Activated B cell treated with CpG ODN at 0.5 μM for 24 hours (primary cell): Measurements from ENCODE around the gene CD86. TPM values are rescaled to one million over a fixed set of nuclear protein-coding genes. Genes with fewer than 3 reads are reported as not detected.

Experiments
- ATAC-seq: fragments of 200-7000 bp; cut with Tn5 transposase; one replicate; pipeline ENCODE4 v1.10.0; 2021; ENCODE audit warnings: low read depth, mild to moderate bottlenecking, moderate library complexity
- CTCF ChIA-PET: fragments of 350-600 bp; sonication (Branson Sonifier 250); formaldehyde crosslinking; loops from one replicate; lab custom pipeline; 2021; ENCODE audit warnings: antibody characterized with exemption; lab: Charles Lee
- POLR2A ChIA-PET: fragments of 350-600 bp; sonication (Branson Sonifier 250); formaldehyde crosslinking; loops from one replicate; lab custom pipeline; 2021; ENCODE audit warnings: antibody characterized with exemption; lab: Charles Lee
- DNase-seq: peaks from one replicate; pipeline ENCODE4 v3.0.0; 2022
- H3K27ac Mint-ChIP-seq: one replicate; pipeline ENCODE4 v1.8.0; 2020; ENCODE audit warnings: mixed read lengths
- H3K27me3 Mint-ChIP-seq: one replicate; pipeline ENCODE4 v1.8.0; 2021; ENCODE audit warnings: mixed read lengths
- H3K36me3 Mint-ChIP-seq: one replicate; pipeline ENCODE4 v1.8.0; 2021; ENCODE audit warnings: low read depth, mixed read lengths
- H3K4me1 Mint-ChIP-seq: one replicate; pipeline ENCODE4 v1.8.0; 2021; ENCODE audit warnings: mixed read lengths
- H3K4me3 Mint-ChIP-seq: one replicate; pipeline ENCODE4 v1.8.0; 2020; ENCODE audit warnings: mild to moderate bottlenecking, mixed read lengths
- H3K9me3 Mint-ChIP-seq: one replicate; pipeline ENCODE4 v1.8.0; 2020; ENCODE audit warnings: mixed read lengths
- intact Hi-C: fragments of 100-400 bp; cut with micrococcal nuclease; formaldehyde crosslinking; loops from one replicate; pipeline ENCODE4 v1.15.1; 2024
- total RNA-seq: library from RNA; stranded (reverse); gene quantifications from 2 replicates; pipeline ENCODE4 v1.2.3, GENCODE V29; 2022
- TF ChIP-seq, protein P1 (sequence below): fragments of 200-600 bp; IDR thresholded peaks from one replicate; pipeline ENCODE4 v1.8.0; 2022; ENCODE audit warnings: antibody characterized with exemption, mild to moderate bottlenecking

CD86 gene
- total RNA-seq, 1 donor from 2014 or later: 31.7 TPM

DNA sequence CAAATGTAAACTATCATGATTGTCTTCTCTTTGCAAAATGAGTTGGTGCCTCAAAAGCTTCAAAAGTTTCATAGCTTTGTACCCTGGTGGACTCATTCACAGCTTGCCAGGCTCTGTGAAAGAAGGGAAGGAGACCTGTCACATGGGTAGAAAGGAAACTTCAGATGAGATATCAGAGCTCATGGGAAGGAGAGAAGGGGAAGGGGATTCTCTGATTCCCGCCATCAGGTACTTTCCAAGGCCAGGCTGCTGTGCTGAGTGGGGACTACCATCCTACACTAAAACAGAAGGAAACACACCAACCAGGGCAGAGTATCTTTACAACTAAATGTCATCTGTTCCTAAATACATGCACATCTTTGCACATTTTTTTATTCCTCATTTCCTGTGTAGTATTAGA, 42.3 kb upstream of the CD86 start:
- ATAC-seq (no peak), DNase-seq (no peak)
- Mint-ChIP-seq H3K27me3 (no peaks in the 10 kb centered on the region), H3K4me3 (no peak overlapping the region), H3K4me1 (peaks cover 45% of the 10 kb centered on the region), H3K27ac (no peak overlapping the region), H3K36me3 (no peaks in the 10 kb centered on the region), H3K9me3 (peaks cover 3% of the 10 kb centered on the region)
- ChIA-PET POLR2A (interaction anchor here (1.3 to 2.6 kb wide), 4 partner anchors 8 to 42 kb away, joined by 4 to 7 read pairs (median 6); partner anchors contain the start of gene CD86), CTCF (interaction anchor here (0.8 kb wide), 1 partner anchor 79 kb away, joined by 3 read pairs; no protein-coding TSS in a partner anchor)
- TF ChIP-seq, protein P1, sequence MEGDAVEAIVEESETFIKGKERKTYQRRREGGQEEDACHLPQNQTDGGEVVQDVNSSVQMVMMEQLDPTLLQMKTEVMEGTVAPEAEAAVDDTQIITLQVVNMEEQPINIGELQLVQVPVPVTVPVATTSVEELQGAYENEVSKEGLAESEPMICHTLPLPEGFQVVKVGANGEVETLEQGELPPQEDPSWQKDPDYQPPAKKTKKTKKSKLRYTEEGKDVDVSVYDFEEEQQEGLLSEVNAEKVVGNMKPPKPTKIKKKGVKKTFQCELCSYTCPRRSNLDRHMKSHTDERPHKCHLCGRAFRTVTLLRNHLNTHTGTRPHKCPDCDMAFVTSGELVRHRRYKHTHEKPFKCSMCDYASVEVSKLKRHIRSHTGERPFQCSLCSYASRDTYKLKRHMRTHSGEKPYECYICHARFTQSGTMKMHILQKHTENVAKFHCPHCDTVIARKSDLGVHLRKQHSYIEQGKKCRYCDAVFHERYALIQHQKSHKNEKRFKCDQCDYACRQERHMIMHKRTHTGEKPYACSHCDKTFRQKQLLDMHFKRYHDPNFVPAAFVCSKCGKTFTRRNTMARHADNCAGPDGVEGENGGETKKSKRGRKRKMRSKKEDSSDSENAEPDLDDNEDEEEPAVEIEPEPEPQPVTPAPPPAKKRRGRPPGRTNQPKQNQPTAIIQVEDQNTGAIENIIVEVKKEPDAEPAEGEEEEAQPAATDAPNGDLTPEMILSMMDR: no peak
- intact Hi-C loops: no loop called here

DNA sequence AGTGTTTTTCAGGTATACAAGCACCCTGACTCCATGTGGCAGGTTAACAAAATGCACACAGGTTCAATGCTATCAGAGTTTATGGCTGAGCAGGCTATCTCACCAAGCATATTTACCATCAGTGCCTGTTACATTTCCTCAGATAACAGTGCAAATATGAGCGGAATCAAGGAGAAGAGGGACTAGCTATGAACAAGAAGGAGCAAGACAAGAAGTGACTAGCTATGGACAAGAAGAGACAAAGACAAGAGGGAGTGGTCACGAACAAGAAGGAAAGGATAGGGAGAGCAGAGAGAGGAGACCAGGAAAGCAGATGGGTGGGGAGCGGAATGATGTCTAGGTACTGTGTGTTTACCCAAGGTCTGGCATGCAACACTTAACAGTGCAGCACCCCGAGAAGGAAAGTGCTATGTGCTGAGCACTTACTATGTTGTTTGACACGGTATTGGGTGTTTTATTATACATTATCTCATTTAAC, 41.7 kb upstream of the CD86 start:
- intact Hi-C loops: no loop called here
- ChIA-PET CTCF (interaction anchor here (0.8 to 1.1 kb wide), 2 partner anchors 18 to 88 kb away, joined by 3 read pairs; no protein-coding TSS in a partner anchor), POLR2A (interaction anchor here (0.7 to 1.6 kb wide), 2 partner anchors 9 to 18 kb away, joined by 4 to 5 read pairs; no protein-coding TSS in a partner anchor)
- TF ChIP-seq, protein P1: no peak
- Mint-ChIP-seq H3K4me1 (peaks cover 45% of the 10 kb centered on the region), H3K4me3 (no peak overlapping the region), H3K27me3 (no peaks in the 10 kb centered on the region), H3K9me3 (peaks cover 3% of the 10 kb centered on the region), H3K36me3 (no peaks in the 10 kb centered on the region), H3K27ac (no peak overlapping the region)
- ATAC-seq: no peak
- no peak for DNase-seq

DNA sequence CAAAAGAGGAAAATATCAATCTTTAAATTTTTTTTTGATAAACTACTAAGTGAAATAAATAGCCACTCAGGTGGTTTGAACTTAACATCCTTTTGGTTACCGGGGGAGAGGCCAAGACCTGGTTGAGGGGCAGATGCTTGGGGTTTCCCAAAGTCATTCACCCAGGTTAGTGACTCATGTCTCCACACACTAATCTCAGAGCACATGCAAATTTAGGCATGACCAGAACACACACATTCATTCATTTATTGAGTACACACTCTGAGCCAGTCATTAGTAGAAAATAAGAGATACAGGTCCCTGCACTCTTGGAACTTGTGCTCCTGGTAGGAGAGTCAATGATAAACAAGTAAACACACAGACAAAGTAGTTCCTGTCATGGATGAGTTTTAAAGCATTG, 40.4 kb upstream of the CD86 start:
- H3K4me3 Mint-ChIP-seq: peak overlapping the region; percentile 5
- no peaks in the 10 kb centered on the region for H3K27me3 Mint-ChIP-seq
- intact Hi-C loops: loop anchor here (1.0 to 2.0 kb wide), 3 partner anchors 10 to 39 kb away; no protein-coding TSS in a partner anchor
- CTCF ChIA-PET: no interaction called here
- peaks cover 3% of the 10 kb centered on the region for H3K9me3 Mint-ChIP-seq
- peak; percentile 99 for ATAC-seq
- POLR2A ChIA-PET: interaction anchor here (1.7 kb wide), 1 partner anchor 16 kb away, joined by 4 read pairs; no protein-coding TSS in a partner anchor
- H3K4me1 Mint-ChIP-seq: peaks cover 44% of the 10 kb centered on the region
- peak overlapping the region; percentile 56 for H3K27ac Mint-ChIP-seq
- TF ChIP-seq, protein P1: no peak
- DNase-seq: no peak
- no peaks in the 10 kb centered on the region for H3K36me3 Mint-ChIP-seq

DNA sequence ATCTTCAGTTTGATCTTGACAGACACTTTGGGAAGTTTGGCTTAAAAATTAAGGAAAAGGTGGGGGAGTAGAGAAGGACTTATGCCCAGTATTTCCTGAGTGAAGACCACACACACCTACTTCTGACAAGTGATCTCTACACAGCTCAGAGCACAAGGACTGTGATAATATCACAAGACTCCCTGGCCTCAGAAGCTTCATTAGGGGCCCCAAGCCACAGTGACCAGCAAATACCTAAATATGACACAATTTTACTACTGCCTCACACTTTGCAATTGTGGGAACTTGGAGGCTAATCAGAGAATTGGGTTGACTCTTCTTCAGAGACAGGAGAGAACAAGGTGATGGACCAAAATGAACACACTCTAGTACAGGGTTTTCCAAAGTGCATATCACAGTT, 35.7 kb upstream of the CD86 start:
- ChIA-PET POLR2A (interaction anchor here (0.8 kb wide), 1 partner anchor 11 kb away, joined by 3 read pairs; no protein-coding TSS in a partner anchor), CTCF (interaction anchor here (2.3 kb wide), 1 partner anchor 24 kb away, joined by 10 read pairs; no protein-coding TSS in a partner anchor)
- DNase-seq (no peak), ATAC-seq (no peak)
- no peak overlapping the region for H3K4me3 Mint-ChIP-seq
- intact Hi-C loops: no loop called here
- TF ChIP-seq, protein P1: no peak
- H3K36me3 Mint-ChIP-seq: no peaks in the 10 kb centered on the region
- H3K27ac Mint-ChIP-seq: no peak overlapping the region
- no peaks in the 10 kb centered on the region for H3K27me3 Mint-ChIP-seq
- peaks cover 51% of the 10 kb centered on the region for H3K4me1 Mint-ChIP-seq
- H3K9me3 Mint-ChIP-seq: peaks cover 3% of the 10 kb centered on the region

DNA sequence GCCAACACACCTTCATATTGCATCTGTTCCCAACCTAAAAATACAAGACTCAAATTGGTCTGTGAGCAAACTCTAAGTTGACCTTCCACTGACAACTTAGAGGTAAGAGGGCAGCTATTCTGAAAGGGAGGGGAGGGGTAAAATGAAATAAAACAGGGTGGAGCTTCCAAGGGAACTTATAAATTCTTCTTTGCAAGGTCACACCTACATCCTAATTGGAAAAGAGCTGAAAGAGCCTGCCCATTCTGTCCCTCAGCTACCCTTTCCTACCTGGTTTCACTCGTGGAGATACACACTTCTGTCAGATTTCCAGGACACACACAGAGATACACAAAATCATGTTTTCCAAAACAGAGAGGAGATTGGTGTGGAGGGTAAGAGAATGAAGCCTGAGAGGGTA, 34.1 kb upstream of the CD86 start:
- Mint-ChIP-seq H3K27me3 (no peaks in the 10 kb centered on the region), H3K36me3 (no peaks in the 10 kb centered on the region), H3K4me3 (peak overlapping the region; percentile 77), H3K9me3 (peaks cover under 1% of the 10 kb centered on the region), H3K27ac (no peak overlapping the region), H3K4me1 (peaks cover 50% of the 10 kb centered on the region)
- TF ChIP-seq, protein P1: no peak
- intact Hi-C loops: no loop called here
- ChIA-PET POLR2A (interaction anchor here (0.9 to 3.3 kb wide), 4 partner anchors 9 to 56 kb away, joined by 4 to 10 read pairs (median 6); partner anchors contain the start of gene CD86), CTCF (interaction anchor here (2.3 kb wide), 1 partner anchor 25 kb away, joined by 10 read pairs; no protein-coding TSS in a partner anchor)
- ATAC-seq (no peak), DNase-seq (no peak)
